GM19463 (cell line): ENCODE measurements around the gene CHMP2B.
"Not testable (repeated sequence)": the region's sequence is repeated elsewhere in the genome, so short reads cannot be mapped to it uniquely, and the experiment has no call there.

ENCODE experiments used
- ATAC-seq: cut with Tn5 transposase; IDR thresholded peaks from one replicate; pipeline ENCODE4 v1.9.1; 2021; ENCODE audit warnings: mild to moderate bottlenecking, moderate library complexity; ENCODE audit not compliant: unreplicated experiment

Gene CHMP2B

GRCh38 chr3:87229113-87229512 is 2.0 kb downstream of the CHMP2B start:
- no peak for ATAC-seq

GRCh38 chr3:87233805-87234204 is 6.7 kb downstream of the CHMP2B start:
- no peak for ATAC-seq

DNA sequence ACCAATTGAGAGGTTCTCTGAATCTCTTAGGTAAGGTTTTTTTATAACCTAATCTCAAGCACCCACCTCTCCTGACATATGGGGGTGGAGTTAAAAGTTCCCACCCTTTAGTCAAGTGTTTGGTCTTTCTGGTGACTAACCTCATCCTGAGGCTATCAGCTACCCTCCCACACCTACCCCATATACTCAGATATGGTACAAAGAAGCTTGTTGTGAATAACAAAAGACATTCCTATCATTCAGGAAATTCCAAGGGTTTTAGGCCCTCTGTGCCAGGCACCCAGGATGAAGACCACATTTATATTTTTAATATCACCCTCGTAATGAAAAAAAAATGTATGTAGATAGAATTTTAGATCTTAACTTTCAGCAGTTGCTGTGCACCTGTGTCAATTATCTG is 9.0 kb downstream of the CHMP2B start:
- no peak for ATAC-seq

DNA sequence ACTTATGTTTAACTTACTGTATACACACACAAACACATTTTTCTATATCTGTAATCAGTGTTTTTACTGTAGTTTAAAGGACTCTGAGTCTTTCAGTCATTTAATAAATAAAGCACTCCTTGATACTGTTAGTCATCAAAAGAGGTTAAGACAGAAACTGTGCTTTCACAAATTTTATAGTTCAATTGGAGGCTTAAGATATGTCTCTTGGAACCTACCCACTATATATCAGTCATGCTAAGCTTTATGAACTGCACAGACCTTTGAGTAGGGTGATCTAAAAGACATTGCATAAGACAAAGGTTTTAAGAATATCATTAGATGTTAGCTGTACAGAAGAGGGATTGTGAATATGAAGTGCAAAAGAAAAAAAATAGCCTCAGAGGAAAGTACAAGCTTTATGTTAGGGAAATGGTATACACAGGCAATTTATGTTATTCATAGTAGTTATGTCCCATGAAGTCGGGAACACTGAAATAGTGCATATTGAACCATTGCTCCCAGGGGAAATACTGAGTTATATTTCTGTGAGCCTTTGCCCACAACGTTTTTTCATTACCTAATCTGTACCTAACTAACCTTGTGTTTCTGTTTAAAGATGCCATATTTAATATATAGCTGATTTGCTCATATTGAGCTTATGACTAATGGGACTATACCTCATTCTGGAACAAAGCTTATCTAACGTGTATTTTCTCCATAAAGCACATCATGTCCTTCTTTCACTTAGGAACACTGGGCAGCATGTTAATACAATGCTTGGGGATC is 19.7 kb downstream of the CHMP2B start:
- no peak for ATAC-seq

DNA sequence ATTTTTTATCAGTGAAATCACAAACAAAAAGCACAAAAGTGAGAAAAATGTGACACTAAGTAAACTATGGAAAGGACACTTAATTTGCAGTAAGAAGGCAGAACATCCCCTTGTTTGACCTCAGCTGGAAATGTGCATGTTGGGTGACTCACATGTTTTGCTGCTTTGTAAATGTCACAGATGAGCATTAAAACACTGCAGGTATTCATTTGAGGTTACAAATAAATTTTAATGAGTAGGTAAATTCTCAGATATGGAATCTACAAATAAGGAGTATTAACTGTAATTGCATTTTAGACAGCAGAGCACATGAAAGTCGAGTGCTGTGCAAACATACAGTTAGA is 20.3 kb downstream of the CHMP2B start:
- ATAC-seq = no peak

GRCh38 chr3:87248231-87248630 is 21.1 kb downstream of the CHMP2B start:
- ATAC-seq = not testable (repeated sequence)

DNA sequence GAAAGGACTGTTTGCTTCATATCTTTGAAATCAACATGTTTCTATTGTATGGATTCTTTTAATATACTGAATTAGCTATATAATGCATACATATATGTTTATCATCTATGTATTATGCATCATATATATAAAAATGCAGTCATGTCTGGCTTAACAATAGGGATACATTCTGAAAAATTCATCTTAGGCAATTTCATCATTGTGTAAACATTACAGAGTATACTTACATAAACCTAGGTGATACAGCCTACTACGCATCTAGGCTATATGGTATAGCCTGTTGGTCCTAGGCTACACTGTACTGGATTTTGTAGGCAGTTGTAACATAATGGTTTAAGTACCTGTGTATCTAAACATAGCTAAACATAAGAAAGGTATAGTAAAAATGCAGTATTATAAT is 21.7 kb downstream of the CHMP2B start:
- ATAC-seq = no peak

GRCh38 chr3:87250009-87250408 is 22.9 kb downstream of the CHMP2B start:
- no peak for ATAC-seq

DNA sequence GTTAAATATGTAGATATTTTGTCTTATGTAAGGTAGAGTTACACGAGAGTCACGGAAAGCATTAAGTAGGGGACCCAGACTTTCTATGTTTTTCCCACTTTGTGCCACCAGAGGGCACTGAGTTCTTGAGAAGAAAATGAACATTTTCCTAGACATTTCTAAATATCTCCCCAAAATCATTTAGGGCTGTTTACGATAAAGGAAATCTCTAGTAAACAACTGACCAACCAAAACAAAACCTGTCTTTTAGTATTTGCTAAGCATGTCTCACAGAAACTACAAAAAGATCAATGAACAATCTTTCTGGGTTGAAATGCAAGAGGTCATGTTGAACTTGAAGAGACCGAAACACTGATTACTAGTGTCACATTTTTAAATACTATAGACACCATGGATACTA is 33.2 kb downstream of the CHMP2B start:
- ATAC-seq = peak; percentile 79

GRCh38 chr3:87261925-87262324 is 34.8 kb downstream of the CHMP2B start:
- no peak for ATAC-seq

DNA sequence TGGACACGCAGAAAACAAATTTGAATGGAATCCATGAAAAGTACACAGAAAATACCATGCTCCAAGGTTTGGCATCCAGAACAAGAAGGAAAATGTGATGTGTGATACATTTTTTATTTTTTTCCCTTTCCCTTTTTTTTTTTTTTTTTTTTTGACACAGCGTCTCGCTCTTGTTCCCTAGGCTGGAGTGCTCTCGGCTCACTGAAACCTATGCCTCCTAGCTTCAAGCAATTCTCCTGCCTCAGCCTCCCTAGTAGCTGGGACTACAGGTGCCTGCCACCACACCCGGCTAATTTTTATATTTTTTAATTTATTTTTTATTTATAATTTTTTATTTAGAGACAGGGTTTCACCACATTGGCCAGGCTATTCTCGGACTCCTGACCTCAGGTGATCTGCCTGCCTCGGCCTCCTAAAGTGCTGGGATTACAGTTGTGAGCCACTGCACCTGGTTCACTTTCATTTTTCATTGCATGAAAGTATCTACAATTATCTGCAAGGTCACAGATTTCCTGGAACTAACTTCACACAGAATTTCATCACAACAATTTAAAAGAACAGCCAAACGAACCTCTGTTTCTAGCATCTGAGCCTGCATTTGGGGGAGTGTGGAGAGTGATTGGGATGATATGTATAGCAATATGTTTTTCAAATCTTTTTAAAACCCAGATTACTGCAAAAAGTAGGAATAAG is 41.0 kb downstream of the CHMP2B start:
- ATAC-seq = no peak

DNA sequence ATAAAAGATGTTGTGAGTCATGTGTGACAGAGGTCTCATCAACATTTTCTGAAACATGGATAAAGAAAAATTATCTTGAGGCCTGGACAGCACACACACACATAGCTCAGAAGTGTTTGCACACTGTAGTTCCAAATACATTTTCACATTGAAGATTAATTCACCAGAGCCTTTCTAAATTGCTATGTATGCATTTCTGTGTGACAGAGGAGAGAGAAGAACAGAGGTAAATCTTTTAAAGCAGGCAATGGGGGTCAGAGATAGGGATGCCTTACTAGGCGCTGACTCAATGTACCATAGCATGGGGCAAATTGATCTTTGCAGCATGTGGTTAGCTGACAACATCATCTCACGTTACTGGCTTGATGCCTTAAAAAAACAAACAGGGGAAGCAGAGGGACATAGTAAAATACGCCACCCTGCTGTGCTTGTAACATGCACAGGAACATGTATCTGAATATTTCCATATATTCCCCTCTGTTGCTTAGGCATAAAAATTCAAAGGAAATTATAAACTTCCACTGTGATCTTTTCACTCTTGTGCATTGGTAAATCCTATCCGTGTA is 41.6 kb downstream of the CHMP2B start:
- no peak for ATAC-seq

- no peak for ATAC-seq
Measured at GRCh38 chr3:87269723-87270122, 42.6 kb downstream of the CHMP2B start.

DNA sequence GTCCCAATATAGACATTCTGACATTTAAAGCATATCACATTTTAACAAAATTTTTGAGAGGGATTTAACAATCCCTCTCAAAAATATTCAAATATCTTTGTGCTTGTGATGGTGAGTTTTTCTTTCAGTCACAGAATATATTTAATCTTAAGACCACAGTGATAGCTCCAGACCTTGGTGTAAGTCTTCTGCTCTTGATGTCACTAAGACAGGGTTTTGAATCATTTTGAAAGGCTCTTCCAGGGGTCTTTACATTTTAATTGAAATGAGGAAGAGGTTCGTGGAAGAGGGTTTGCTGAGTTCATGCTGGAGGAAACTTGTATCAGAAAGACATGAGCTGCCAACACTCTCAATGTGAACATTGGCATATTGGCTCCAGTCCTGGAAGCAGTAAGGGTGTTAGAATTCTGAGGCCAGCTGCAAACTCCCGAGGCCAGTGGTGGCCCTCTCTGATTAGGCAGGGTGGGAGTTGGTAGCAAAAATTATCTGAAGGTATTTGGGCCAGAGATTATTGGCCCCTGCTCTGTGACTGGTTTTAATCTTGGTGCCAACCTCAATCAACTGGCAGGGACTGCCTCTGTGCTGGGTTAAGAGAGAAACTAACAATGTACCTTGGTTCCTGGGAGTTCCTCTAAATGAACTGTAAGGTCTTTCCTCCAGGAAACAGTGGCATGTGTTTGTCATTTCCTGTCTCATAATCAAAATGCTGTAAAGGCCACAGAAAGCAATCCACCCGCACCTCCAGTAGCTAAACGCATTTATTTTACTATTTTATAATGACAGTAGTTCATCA is 44.0 kb downstream of the CHMP2B start:
- ATAC-seq = no peak

- ATAC-seq = peak; percentile 90
Measured at GRCh38 chr3:87272718-87273341, 45.7 kb downstream of the CHMP2B start.

- no peak for ATAC-seq
Measured at GRCh38 chr3:87276484-87276883, 49.4 kb downstream of the CHMP2B start, which contains the start of gene POU1F1. Gene POU1F1 (minus strand): TSS chr3:87276584. CDS start chr3:87276462, 122 bp downstream.

GRCh38 chr3:87287011-87287410 is 59.9 kb downstream of the CHMP2B start:
- peak; percentile 86 for ATAC-seq

DNA sequence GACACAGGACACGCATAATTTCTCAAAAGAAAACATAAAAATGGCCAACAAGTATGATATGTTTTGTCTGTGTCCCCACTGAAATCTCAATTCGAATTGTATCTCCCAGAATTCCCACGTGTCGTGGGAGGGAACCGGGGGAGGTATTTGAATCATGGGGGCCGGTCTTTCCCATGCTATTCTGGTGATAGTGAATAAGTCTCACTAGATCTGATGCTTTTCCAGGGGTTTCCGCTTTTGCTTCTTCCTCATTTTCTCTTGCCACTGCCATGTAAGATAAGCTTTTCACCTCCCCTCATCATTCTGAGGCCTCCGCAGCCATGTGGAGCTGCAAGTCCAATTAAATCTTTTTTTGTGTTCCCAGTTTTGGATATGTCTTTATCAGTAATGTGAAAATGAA is 61.3 kb downstream of the CHMP2B start:
- ATAC-seq = no peak

GRCh38 chr3:87298111-87298718 is 71.1 kb downstream of the CHMP2B start:
- peak; percentile 87 for ATAC-seq

GRCh38 chr3:87305031-87305430 is 77.9 kb downstream of the CHMP2B start:
- ATAC-seq = not testable (repeated sequence)
